ENCODE results near the gene EYA3.

Gene EYA3

DNA sequence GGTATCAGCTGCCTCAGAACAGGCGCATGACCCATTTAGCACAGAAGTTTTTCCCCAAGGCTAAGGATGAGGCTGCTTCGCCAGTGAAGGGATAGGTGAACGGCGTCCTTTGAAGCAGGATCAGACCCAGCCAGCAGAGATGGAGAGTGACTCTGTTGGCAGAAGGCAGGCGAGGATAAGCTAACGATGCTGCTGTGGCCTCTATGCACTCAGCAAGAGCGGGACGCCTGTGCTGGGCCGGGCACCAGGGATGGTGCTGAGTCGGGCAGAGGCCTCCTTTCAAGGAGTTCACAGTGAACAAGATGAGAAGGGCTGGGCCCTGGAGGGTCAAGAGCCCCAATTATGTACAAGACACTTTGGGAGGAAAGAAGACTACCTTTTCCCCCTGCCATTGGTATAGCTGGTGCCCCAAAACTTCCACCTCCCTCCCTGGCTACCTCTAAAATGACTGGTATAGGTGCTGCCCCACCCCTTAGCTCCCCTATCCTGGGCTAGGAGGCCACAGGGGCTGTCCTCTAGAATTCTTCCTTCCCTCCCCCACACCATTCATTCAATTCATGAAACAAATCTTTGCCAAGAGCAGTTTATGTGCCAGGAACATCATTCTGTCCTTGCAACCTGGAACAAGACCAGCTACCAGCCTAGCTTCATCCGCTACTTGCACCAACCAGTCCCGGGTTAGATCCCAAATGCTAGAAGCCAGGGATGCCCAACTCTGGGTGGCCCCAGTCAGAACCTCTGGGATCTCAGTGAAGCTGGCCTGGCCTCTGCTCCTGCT, 121.1 kb downstream of the EYA3 start:
- no peak for DNase-seq

DNA sequence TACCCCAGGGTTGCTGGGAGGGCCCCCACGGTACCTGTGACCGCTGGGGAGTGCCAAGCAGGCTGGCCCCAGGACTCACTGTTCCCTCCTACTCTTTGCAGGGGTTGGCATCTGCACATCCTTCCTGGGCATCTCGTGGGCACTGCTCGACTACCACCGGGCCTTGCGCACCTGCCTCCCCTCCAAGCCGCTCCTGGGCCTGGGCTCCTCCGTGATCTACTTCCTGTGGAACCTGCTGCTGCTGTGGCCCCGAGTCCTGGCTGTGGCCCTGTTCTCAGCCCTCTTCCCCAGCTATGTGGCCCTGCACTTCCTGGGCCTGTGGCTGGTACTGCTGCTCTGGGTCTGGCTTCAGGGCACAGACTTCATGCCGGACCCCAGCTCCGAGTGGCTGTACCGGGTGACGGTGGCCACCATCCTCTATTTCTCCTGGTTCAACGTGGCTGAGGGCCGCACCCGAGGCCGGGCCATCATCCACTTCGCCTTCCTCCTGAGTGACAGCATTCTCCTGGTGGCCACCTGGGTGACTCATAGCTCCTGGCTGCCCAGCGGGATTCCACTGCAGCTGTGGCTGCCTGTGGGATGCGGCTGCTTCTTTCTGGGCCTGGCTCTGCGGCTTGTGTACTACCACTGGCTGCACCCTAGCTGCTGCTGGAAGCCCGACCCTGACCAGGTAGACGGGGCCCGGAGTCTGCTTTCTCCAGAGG, 121.9 kb downstream of the EYA3 start:
- no peak for DNase-seq

DNA sequence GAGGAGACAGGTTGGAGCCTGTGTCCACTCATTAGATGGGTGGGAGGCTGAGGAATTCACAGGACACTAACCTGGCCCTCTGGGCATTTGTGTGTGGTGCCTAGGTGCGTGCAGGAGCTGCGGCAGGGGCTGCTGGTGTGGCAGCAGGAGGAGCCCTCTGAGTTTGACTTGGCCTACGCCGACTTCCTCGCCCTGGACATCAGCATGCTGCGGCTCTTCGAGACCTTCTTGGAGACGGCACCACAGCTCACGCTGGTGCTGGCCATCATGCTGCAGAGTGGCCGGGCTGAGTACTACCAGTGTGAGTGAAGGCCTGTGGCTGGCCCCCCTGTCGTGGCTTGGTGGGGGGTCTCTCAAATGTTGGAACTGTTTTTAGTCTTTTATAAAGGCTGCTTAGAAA, 125.0 kb downstream of the EYA3 start:
- no peak for DNase-seq

DNA sequence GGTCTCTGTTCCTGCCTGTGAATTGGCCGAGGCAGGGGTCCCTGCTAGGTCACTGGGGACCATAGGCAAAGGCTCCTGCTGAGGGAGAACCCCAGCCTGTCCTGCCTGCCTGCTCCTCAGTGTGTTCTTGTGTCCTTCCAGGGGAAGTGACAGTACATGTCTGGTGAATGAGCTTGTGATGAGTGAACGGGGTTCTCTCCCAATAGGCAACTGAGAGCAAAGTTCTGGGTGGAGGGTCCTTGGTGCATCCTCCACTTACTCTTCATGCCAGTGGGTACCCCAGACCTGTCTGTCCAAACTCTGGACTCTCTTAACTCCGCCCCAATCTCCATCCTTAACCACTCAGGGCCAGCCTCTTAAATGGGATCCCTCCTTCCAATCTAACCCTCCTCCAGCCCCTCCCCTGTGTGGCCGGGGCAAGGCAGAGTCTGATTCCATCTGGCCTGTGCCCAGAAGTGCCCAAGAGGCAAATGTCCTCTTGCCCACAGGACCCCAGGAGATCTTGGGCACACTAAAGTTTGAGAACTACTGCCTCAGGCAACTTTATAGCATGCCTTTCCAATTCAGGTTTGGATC, 126.7 kb downstream of the EYA3 start:
- DNase-seq: peak; percentile 8

DNA sequence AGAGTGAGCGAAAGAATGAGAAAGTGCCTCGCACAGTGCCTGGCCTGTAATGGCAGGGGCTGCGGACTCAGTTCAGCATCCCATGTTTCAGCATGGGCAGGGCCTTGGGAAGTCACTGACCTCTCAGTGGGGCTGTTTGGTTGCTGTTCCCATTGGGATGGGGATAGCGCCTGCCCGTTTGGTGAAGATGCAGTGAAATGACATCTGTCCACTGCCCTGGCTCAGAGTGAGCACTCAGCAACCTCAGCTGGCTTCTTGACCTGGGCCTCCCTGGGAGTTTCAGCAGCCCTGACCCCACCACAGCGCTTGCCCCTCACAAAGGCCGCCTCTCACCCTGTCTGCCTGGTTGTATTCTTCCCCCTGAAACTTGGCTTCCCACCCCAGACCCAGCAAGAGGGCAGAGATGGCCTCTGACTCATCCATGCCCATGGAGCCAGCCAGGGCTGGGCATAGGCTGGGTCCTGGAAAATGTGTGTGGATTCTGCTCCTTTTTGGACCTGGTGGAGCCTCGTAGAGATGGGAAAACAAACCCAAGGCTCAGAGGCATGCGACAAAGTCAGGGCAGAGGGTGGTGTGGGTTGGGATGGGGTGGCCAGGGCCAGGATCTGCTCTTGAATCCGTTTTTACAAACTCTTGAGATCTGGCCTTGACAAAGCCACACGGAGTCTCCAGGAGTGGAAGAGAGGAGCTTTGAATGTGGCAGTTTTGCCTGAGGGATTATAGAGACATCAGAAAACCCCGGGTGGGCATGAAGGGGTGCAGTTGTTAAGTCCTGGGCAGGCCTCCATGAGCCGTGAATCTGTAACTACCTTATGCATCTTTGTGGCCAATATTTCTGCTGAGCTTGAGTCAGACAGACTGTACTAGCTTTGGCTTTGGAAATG, 127.4 kb downstream of the EYA3 start:
- DNase-seq: peak; percentile 19

DNA sequence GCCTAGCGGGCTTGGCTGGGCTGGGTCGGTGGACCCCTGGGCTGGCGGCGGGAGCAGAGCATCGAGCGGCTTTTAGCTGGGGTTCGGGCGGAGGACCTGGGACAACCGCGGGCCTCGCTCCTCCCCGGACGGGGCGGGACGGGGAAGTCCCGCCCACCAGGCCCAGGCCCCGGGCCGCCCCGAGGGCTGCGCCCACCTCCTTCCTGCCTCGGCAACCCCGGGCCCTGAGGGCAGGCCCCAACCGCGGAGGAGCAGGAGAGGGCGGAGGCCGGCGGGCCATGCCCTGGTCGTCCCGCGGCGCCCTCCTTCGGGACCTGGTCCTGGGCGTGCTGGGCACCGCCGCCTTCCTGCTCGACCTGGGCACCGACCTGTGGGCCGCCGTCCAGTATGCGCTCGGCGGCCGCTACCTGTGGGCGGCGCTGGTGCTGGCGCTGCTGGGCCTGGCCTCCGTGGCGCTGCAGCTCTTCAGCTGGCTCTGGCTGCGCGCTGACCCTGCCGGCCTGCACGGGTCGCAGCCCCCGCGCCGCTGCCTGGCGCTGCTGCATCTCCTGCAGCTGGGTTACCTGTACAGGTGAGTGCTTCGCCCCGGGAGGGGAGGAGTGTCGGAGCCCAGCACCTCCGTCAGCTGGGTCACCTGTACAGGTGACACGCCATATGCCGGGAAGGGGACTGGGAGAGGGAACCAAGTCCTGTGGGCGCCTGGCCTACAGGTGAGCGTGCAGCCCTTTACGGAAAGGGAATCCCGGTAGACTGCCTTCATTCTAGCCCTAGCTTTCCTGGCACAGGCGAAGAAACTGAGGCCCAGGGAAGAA, 128.4 kb downstream of the EYA3 start, which contains the start of gene XKR8:
TSS of gene XKR8 (plus strand) at position 182 of the 812 bp plus-strand sequence. CDS start at position 279, 97 bp downstream.
- DNase-seq: peak; percentile 84

DNA sequence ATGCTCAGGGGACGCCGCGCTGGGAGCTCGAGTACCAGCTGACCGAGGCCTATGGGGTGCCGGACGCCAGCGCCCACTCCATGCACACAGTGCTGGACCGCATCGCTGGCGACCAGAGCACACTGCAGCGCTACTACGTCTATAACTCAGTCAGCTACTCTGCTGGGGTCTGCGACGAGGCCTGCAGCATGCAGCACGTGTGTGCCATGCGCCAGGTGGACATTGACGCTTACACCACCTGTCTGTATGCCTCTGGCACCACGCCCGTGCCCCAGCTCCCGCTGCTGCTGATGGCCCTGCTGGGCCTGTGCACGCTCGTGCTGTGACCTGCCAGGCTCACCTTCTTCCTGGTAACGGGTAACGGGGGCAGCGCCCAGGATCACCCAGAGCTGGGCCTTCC, 129.9 kb downstream of the EYA3 start:
- no peak for DNase-seq

DNA sequence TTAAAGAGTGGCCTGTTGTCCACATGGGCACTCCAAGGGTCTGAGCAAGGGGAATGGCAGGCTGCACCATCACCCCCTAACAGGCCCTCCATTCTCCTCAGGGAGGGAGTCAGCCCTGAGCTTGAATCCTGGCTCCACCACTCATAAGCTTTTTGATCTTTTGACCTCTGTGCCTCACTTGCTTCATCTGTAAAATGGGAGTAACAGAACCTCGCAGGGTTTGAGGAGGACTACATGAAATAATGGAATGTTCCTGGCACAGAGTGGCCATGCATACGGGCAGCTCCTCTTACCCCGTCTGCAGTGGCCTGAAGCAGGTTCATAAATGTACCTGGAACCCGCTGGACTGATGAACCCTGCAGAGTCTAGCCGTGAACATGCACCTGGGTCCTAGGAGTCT, 130.8 kb downstream of the EYA3 start:
- no peak for DNase-seq

DNA sequence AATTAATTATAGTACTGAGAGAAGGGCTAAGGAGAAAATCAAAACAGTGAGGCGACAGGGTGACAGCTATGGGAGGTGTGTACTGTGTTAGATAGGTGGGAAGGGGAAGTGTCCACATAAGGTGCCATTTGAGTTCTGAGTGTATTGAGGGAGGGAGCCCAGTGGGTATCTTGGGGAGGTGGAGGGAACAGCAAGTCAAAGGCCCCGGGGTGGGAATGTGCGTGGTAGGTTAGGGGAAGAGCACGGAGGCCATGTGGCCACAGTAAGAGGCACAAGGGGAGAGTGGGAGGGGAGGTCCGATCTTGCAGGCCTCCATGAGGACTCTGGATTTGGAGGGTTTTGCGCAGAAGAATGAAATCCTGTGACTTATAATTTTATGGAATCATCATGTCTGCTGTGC, 131.6 kb downstream of the EYA3 start:
- no peak for DNase-seq

DNA sequence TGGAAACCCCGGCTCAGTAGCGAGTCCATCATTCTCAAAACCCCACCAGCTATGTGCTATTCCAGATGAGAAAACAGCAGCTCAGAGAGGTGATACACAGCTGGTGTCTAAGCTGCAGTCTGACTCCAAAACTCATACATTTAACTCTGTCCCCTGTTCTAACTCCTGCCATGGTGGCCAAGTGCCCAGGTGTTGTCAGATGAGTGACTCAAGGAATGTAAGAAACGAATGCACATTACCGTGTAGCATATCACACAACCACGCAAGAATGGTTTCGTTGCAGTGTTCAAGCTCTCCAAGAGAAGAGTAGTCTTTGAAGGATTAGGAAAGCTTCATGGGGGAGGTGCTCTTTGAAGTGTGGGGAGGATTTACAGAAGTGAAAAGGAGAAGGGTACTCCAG, 133.3 kb downstream of the EYA3 start:
- DNase-seq: no peak

DNA sequence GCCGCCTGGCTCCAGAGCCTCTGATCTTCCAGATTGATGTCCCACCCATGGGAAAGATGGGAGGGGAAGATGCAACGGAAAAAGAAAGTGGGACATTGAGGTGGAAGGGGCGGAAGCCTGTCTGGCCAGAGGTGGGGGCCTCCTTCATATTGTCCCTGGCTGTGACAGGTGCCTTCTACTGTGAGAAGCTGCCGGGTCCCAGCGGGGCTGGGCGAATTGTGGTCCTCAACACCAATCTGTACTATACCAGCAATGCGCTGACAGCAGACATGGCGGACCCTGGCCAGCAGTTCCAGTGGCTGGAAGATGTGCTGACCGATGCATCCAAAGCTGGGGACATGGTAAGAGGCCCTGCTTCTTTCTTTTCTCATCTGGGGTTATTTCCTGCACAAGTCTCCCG, 134.2 kb downstream of the EYA3 start:
- DNase-seq: no peak

DNA sequence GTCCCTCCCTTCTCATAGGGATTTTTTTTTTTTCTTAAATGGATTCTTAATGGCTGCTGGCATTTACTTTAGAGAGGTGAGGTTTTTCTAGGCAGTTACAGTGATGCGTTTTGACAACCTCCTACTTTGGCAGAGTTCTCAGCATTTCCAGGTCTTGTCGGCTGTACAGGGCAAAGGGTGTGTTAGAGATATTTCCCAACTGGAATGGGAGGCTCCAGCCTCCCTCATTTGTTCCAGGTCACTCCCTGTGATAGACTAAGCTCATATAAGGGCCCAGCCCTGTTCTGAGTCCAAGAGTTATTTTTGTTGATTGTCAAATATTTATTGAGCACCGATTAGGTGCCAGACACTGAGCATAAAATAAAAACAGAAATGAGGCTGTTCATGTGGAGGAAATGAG, 136.3 kb downstream of the EYA3 start:
- no peak for DNase-seq

DNA sequence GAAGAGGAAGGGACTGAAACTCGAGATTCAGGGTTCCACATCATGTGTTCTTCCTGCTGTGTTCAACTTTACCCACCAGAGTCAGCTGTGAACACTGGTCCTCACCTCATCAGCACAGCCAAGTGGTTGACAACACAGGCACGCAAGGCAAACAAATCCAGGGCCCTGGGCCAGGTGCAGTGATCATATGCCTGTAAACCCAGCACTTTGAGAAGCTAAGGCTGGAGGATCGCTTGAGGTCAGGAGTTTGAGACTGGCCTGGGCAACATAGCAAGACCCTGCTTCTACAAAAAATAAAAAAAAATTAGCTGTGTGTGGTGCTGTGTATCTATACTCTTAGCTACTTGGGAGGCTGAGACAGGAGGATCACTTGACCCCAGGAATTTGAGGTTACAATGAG, 137.0 kb downstream of the EYA3 start:
- no peak for DNase-seq

DNA sequence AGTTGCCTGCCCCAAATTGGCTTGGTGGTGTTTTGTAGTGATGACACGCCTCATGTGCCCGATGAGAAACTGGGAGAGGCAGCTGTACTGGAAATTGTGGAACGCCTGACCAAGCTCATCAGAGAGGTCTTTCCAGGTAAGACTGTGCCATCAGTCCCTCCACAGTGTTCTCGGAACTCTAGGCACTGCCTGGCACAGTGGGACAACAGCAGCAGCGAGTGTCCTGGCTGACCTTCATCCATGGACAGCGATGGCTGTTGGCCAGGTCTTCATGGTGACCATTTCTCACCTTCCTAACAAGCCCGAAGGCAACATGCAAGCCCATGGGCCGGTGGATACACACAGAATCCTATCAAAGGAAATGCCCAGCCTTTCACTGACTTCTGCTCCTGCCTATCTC, 139.4 kb downstream of the EYA3 start:
- DNase-seq: no peak

DNA sequence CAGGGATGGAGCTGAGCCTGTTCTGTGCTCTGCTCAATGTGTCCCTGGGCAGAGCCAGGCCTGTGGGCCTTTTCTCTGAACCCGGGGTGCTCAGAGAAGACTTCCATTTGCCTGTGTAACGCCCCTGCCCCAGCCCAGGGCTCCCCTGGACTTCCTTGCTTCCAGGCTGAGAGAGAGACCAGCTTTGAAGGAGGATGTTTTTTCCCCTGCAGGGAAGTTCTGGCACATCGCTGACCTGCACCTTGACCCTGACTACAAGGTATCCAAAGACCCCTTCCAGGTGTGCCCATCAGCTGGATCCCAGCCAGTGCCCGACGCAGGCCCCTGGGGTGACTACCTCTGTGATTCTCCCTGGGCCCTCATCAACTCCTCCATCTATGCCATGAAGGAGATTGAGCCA, 143.4 kb downstream of the EYA3 start:
- no peak for DNase-seq

DNA sequence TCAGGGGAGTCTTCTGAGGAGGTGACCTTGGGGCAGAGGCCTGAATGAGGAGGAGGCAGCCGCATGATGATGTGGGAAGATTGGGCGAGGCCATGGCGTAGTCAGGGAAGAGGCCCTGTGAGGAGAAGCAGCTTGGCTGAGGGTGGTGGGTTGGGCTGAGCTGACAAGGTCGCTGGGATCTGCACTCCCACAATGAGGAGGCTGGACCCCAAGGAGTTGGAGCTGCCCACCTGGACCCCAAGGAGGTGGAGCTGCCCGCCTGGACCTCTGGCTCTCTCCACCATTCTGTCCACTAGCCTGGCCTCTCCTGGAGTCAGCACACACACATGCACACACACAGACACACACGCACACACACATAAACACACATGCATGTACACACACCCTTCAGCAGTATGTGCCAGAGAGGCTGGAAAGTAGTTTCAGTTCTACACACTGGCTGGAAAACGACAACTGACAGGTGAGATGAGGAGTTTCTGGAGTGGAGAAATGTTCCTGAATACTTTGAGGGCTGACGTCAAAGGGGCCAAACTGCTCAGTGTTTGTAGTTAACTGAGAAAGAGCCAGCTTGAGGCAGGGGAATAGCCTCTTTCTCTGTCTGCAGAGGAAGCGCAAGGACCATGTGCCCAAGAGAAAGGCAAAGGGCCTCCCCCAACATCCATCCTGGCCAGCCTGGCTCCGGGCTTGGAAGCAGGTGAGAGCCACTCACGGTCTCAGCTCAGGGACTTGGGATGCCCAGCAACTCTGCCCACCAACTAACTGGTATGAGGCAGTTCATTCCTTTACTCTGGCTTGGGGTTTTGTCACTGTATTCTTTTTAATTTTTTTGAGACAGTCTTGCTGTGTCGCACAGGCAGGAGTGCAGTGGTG, 146.5 kb downstream of the EYA3 start:
- DNase-seq: no peak

DNA sequence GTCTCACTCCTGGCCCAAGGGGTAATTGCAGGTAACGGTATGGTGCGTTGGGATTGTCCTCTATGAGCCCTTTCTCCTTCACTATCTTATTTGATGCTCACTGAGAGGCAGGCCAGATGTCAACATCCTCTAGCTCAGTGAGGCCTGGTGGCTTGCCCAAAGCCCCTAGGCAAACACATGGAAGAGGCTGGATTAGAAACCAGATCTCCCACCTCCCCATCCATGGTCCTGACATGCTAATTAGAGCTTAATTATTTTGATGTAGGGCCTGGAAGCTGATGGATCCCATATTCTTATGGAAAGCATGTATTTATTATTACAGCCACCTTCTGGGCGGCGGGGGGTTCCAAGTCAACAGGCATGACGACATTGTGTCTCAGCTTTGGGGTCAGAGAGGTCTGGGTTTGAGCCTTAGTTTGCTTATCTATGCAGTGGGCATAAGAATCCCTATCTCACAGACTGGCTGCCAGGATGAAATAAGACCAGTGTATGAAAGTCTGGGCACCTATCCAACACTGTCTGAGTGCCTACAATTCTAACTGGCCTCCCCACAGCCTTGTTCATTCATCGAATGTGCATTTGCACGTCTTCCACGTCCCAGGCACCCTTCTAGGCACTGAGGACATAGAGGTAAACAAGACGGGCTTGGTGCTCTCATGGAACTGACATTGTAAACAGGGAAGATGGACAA, 147.4 kb downstream of the EYA3 start:
- no peak for DNase-seq

DNA sequence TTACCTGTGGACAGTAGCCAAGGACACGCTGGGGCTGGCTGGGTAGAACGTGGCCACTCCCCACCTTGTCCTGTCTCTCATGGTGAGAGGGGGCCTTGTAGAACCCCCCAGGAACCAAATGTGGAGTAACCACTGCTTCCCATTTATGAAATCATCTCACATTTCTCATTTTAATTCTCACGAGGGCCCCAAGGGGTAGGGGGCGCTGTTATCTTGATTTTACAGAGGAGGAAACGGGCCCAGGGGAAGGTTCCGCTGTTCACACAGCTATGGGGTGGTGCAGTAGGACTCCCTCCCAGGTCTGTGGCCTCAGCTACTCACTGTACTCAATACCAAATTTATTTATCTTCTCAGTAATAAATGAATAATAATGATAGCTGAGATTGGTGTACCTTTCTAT, 148.1 kb downstream of the EYA3 start:
- DNase-seq: peak; percentile 32

DNA sequence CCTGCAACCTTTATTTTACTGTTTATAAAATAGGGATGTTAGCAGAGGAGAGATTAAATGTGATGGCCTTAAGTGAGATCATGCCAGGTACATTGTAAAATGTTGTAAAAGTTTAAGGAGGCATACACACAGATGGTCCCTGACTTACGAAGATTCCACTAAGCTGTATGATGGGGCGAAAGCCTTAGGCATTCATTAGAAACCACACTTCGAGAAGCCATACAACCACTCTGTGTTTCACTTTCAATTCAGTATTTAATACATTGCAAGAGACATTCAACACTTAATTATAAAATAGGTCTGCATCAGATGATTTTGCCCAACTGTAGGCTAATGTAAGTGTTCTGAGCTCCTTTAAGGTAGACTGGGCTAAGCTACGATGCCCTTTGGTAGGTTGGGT, 149.9 kb downstream of the EYA3 start:
- DNase-seq: no peak

DNA sequence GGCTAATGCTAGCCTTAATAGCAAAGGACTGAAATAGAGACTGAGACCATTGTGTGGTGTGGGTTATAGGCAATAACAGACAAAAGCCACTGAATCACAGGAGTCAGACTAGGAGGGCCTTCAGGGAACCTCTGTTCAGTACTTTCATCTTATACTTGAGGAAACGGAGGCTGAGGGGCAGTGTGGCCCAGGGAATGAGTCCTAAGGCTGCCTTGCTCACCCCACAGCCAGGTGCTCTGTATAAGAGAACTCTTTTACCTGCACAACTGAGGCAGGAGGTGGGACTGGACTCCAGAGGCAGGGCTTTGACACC, 150.9 kb downstream of the EYA3 start:
- no peak for DNase-seq

DNA sequence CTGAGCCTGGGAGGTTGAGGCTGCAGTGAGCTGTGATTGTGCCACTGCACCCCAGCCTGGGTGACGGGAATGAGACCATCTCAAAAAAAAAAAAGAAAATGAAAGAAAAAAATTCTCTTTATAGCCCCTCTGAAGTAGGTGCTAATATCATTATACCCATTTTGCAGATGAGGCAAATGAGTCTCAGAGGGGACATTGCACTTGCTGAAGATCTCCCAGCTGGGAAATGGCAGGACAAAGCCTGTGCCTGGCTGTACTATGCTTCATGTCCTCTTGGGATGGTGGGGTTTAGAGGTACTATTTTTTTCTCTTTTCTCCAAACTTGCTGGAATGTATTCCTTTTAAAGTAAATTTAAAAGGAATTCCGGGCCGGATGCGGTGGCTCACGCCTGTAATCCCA, 152.0 kb downstream of the EYA3 start:
- DNase-seq: no peak

Data from fibroblast of skin of back (primary cell).